ENCODE results near the gene ADH6. TPM values are rescaled to one million over a fixed set of nuclear protein-coding genes. Genes with fewer than 3 reads are reported as not detected.
"Not testable (repeated sequence)": the region's sequence is repeated elsewhere in the genome, so short reads cannot be mapped to it uniquely, and the experiment has no call there.

ADH6 gene
- total RNA-seq, 1 donor from 2014 or later: not detected

GRCh38 chr4:99190336-99190735 is 28.7 kb downstream of the ADH6 start:
- H3K27ac Mint-ChIP-seq (ENCODE audit: unreplicated experiment): no peak overlapping the region
- peaks cover 24% of the 10 kb centered on the region for H3K9me3 Mint-ChIP-seq (ENCODE audit: low read depth)
- H3K4me3 Mint-ChIP-seq (ENCODE audit: unreplicated experiment): no peak overlapping the region
- DNase-seq (ENCODE audit: low spot score): no peak
- peaks cover 7% of the 10 kb centered on the region for H3K36me3 Mint-ChIP-seq (ENCODE audit: low read depth)
- no peaks in the 10 kb centered on the region for H3K4me1 Mint-ChIP-seq (ENCODE audit: low read depth)
- no peak for TF ChIP-seq CTCF (IDR thresholded peaks at IDR 0.05)
- H3K27me3 Mint-ChIP-seq (ENCODE audit: low read depth): no peaks in the 10 kb centered on the region

GRCh38 chr4:99189900-99190299 is 29.1 kb downstream of the ADH6 start:
- not testable (repeated sequence) for H3K27me3 Mint-ChIP-seq (ENCODE audit: low read depth); H3K4me1 Mint-ChIP-seq (ENCODE audit: low read depth); DNase-seq (ENCODE audit: low spot score); H3K36me3 Mint-ChIP-seq (ENCODE audit: low read depth); H3K27ac Mint-ChIP-seq (ENCODE audit: unreplicated experiment); H3K4me3 Mint-ChIP-seq (ENCODE audit: unreplicated experiment)
- peaks cover 28% of the 10 kb centered on the region for H3K9me3 Mint-ChIP-seq (ENCODE audit: low read depth)

GRCh38 chr4:99186029-99186428 is 33.0 kb downstream of the ADH6 start:
- no peaks in the 10 kb centered on the region for H3K27me3 Mint-ChIP-seq (ENCODE audit: low read depth)
- TF ChIP-seq CTCF (IDR thresholded peaks at IDR 0.05): no peak
- H3K9me3 Mint-ChIP-seq (ENCODE audit: low read depth): peaks cover 21% of the 10 kb centered on the region
- no peak overlapping the region for H3K4me3 Mint-ChIP-seq (ENCODE audit: unreplicated experiment)
- no peak overlapping the region for H3K27ac Mint-ChIP-seq (ENCODE audit: unreplicated experiment)
- H3K36me3 Mint-ChIP-seq (ENCODE audit: low read depth): peaks cover 5% of the 10 kb centered on the region
- DNase-seq (ENCODE audit: low spot score): no peak
- H3K4me1 Mint-ChIP-seq (ENCODE audit: low read depth): no peaks in the 10 kb centered on the region

- Mint-ChIP-seq H3K36me3 (ENCODE audit: low read depth) (peaks cover 2% of the 10 kb centered on the region), H3K9me3 (ENCODE audit: low read depth) (peaks cover 17% of the 10 kb centered on the region), H3K27ac (ENCODE audit: unreplicated experiment) (no peak overlapping the region), H3K4me1 (ENCODE audit: low read depth) (peaks cover 2% of the 10 kb centered on the region), H3K27me3 (ENCODE audit: low read depth) (no peaks in the 10 kb centered on the region), H3K4me3 (ENCODE audit: unreplicated experiment) (no peak overlapping the region)
- DNase-seq (ENCODE audit: low spot score): no peak
- TF ChIP-seq CTCF (IDR thresholded peaks at IDR 0.05): no peak
These were observed 33.5 kb downstream of the ADH6 start for GRCh38 chr4:99185581-99185980.

- no peaks in the 10 kb centered on the region for H3K27me3 Mint-ChIP-seq (ENCODE audit: low read depth)
- H3K4me3 Mint-ChIP-seq (ENCODE audit: unreplicated experiment): no peak overlapping the region
- no peak for TF ChIP-seq CTCF (IDR thresholded peaks at IDR 0.05)
- peaks cover 23% of the 10 kb centered on the region for H3K9me3 Mint-ChIP-seq (ENCODE audit: low read depth)
- no peak for DNase-seq (ENCODE audit: low spot score)
- H3K36me3 Mint-ChIP-seq (ENCODE audit: low read depth): peaks cover 14% of the 10 kb centered on the region
- no peak overlapping the region for H3K27ac Mint-ChIP-seq (ENCODE audit: unreplicated experiment)
- peaks cover 12% of the 10 kb centered on the region for H3K4me1 Mint-ChIP-seq (ENCODE audit: low read depth)
These were observed 38.5 kb downstream of the ADH6 start for GRCh38 chr4:99180382-99181070.

GRCh38 chr4:99179626-99180025 is 39.4 kb downstream of the ADH6 start:
- H3K27ac Mint-ChIP-seq (ENCODE audit: unreplicated experiment): no peak overlapping the region
- peaks cover 23% of the 10 kb centered on the region for H3K9me3 Mint-ChIP-seq (ENCODE audit: low read depth)
- DNase-seq (ENCODE audit: low spot score): no peak
- no peak for TF ChIP-seq CTCF (IDR thresholded peaks at IDR 0.05)
- no peaks in the 10 kb centered on the region for H3K27me3 Mint-ChIP-seq (ENCODE audit: low read depth)
- peaks cover 12% of the 10 kb centered on the region for H3K36me3 Mint-ChIP-seq (ENCODE audit: low read depth)
- H3K4me1 Mint-ChIP-seq (ENCODE audit: low read depth): peaks cover 12% of the 10 kb centered on the region
- H3K4me3 Mint-ChIP-seq (ENCODE audit: unreplicated experiment): no peak overlapping the region

Data from chondrocyte (in vitro differentiated cells).